Fibroblast of mammary gland (primary cell): ENCODE data around the gene LIN7C.

Source experiments
- DNase-seq: peaks from one replicate; pipeline ENCODE4 v3.0.0-alpha.2; 2010; ENCODE audit warnings: low read depth
- H3K4me3 ChIP-seq: 2 replicates; pipeline ENCODE4 v1.5.1; 2011; ENCODE audit warnings: low read depth, mild to moderate bottlenecking, low read length, moderate library complexity; ENCODE audit not compliant: control insufficient read depth
- TF ChIP-seq, protein P1 (sequence below): conservative IDR thresholded peaks from 2 replicates; pipeline ENCODE4 v1.5.1; 2011; ENCODE audit warnings: low read depth, low read length, inconsistent platforms; ENCODE audit not compliant: control insufficient read depth, insufficient read depth

LIN7C gene

GRCh38 chr11:27462543-27462942, 44.0 kb downstream of the LIN7C start:
- no peak overlapping the region for H3K4me3 ChIP-seq
- no peak for DNase-seq
- TF ChIP-seq, protein P1, sequence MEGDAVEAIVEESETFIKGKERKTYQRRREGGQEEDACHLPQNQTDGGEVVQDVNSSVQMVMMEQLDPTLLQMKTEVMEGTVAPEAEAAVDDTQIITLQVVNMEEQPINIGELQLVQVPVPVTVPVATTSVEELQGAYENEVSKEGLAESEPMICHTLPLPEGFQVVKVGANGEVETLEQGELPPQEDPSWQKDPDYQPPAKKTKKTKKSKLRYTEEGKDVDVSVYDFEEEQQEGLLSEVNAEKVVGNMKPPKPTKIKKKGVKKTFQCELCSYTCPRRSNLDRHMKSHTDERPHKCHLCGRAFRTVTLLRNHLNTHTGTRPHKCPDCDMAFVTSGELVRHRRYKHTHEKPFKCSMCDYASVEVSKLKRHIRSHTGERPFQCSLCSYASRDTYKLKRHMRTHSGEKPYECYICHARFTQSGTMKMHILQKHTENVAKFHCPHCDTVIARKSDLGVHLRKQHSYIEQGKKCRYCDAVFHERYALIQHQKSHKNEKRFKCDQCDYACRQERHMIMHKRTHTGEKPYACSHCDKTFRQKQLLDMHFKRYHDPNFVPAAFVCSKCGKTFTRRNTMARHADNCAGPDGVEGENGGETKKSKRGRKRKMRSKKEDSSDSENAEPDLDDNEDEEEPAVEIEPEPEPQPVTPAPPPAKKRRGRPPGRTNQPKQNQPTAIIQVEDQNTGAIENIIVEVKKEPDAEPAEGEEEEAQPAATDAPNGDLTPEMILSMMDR: no peak

DNA sequence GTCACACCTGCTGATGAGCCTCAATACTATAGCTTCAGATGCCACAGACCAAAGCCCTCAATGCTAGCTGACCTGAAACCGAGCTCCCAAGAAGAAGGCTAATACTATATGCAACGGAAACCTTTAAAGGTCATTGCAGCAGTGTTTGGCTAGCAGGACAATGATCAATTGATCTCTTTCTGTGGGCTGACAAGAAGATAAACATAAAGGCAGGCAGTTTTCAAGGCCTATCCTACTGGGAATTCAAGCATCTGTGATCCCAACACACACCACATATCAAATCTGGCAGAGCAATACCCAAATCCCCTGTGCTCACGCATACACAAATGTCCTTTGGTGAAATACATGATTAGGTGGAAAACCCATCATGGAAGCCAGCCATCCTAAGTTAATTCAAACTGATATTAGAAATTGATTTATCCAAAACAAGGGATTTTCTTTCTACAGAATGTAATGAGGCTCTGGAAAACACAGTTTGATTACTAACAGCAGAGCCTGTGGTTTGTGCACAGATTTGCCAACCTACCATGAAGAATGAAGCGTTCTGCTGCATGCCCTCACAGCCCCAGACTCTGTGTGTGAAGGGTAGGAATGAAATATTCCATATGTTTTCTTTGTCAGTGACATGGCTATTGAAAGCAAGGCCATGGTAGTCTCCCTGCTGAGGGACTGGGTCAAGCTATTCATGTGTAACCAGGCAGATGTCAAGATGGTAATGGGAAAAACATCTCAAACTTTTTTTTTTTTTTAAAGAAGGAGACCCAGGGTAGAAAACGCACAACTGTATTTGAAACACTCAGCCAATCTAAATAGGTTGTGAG, 46.2 kb downstream of the LIN7C start:
- no peak overlapping the region for H3K4me3 ChIP-seq
- TF ChIP-seq, protein P1: no peak
- no peak for DNase-seq

DNA sequence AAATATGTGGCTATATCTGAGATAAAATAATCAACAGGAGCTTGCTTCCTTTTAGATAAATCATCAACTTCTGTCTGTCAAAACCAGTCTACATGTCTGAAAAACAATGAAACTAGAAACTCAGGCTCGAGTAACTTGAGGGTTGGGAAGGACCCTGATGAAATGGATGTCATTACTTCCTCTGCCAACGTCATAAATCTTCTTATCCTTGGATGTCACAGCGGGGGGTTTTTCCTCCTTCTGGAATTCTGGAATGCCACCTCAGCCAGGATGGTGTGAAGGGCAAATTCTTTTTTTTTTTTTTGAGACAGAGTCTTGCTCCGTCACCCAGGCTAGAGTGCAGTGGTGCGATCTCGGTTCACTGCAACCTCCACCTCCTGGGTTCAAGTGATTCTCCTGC, 47.4 kb downstream of the LIN7C start:
- no peak overlapping the region for H3K4me3 ChIP-seq
- TF ChIP-seq, protein P1: no peak
- no peak for DNase-seq

DNA sequence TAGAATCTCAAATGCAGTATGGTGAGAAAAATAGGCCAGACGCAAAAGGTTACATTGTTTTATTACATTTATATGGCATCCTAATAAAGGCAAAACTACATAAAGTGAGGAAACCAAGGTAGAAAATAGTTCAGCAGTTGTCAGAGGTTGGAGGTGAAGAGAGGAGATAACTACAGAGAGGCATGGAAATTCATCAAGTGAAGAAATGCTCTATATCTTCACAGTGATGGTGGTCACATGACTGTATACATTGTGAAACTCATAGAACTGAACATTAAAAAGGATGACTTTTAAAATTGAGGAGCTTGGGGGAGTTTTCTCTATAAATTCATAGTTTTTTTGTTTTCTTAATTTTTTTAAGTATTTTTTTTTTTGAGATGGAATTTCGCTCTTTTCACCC, 48.4 kb downstream of the LIN7C start:
- no peak for DNase-seq
- TF ChIP-seq, protein P1: no peak
- H3K4me3 ChIP-seq: no peak overlapping the region

DNA sequence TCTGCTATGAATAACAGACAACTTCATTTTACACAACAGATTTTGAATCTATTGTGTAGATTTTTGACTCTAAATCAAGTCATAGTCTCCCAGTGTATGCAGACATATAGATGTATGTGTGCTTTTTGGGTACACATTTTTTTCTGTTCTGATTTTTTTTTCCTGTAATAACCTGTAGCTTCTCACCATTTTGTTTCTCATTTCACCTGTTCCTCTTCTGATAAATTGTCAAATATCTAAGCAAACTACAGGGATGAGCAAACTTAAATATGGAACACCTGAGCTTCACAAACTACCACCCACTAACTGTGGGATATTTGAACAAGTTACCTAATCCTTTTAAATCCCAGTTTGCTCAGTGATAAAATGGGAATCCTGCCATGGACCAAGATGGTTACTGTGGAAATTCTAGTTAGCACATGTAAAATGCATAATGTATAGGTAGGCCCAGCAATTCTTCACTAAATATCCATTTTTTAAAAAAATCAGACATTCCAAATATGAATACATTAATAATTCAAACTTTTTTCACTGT, 49.7 kb downstream of the LIN7C start:
- TF ChIP-seq, protein P1: no peak
- no peak overlapping the region for H3K4me3 ChIP-seq
- DNase-seq: no peak

DNA sequence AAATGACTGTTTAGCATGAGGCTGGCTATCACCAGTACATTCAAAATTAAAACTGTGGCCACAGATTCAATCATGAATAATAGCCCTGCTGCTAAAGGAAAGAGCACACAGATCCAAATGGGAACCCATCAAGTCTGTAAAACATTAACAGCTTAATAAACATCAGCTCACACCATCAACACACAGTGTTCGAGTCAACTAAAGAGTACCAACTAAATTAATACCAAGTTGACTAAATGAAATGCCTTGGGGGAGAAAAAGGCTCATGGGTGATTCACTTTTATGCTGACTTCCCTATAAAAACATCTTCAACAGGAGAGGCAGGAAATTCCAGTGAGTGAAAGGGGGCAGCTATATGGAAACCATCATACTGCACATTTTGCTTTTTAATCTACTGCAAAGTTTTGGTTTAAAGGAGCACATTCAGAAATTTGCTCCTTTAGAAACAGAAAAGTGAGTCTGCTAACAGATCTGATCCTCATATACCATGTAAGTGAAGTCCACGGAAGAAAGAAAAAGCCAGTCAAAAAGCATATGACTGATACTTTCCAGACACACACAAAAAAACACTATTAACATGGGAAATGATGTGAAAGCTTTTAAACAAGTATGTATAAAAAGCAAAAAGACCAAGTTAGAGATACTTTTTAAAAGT, 50.3 kb downstream of the LIN7C start:
- DNase-seq: no peak
- TF ChIP-seq, protein P1: no peak

More for the DNA sequence above, 50.3 kb downstream of the LIN7C start:
- no peak overlapping the region for H3K4me3 ChIP-seq
